Esophagus squamous epithelium (tissue), 5 donors: ENCODE data around the gene MICB. TPM values are rescaled to one million over a fixed set of nuclear protein-coding genes. Genes with fewer than 3 reads are reported as not detected.

Source experiments
- DNase-seq: peaks from one replicate; lab custom pipeline; 2025; lab: John Stamatoyannopoulos, UW
- H3K27ac ChIP-seq, 4 donors: fragments of 200-600 bp; sonication (generic); one replicate each; pipeline ENCODE4 v1.5.1; 2016 to 2019; ENCODE audit warnings: mild to moderate bottlenecking in 1 of 4
- H3K27me3 ChIP-seq, 4 donors: fragments of 200-600 bp; sonication (generic); 1 replicate in 3 of 4; 2 replicates in 1 of 4; pipeline versions ENCODE4 v1.5.1 to v1.6.0; 2017 to 2021; ENCODE audit warnings: antibody characterized with exemption in 1 of 4
- H3K36me3 ChIP-seq, 3 donors: fragments of 200-600 bp; sonication (generic); one replicate each; pipeline ENCODE4 v1.5.1; 2016 to 2019
- H3K4me1 ChIP-seq, 3 donors: fragments of 200-600 bp; sonication (generic); one replicate each; pipeline ENCODE4 v1.5.1; 2017 to 2019
- H3K4me3 ChIP-seq, 4 donors: fragments of 200-600 bp; sonication (generic); 1 replicate in 3 of 4; 2 replicates in 1 of 4; pipeline ENCODE4 v1.5.1; 2016 to 2019; ENCODE audit warnings: mild to moderate bottlenecking in 2 of 4, moderate library complexity in 1 of 4
- H3K9me3 ChIP-seq, 3 donors: fragments of 200-600 bp; sonication (generic); one replicate each; pipeline ENCODE4 v1.5.1; 2016 to 2019
- CTCF ChIP-seq, 6 experiments: fragments of 450-650 bp in 4 of 6; fragments of 200-600 bp in 2 of 6; sonication (generic) in 2 of 6; IDR thresholded peaks; one replicate each; pipeline ENCODE4 v1.5.1; 2016 to 2019; ENCODE audit warnings: antibody characterized with exemption in 6 of 6, mild to moderate bottlenecking in 4 of 6, moderate library complexity in 4 of 6
- POLR2A ChIP-seq, 4 donors: fragments of 450-650 bp; IDR thresholded peaks; one replicate each; pipeline ENCODE4 v1.6.1; 2017; ENCODE audit warnings: antibody characterized with exemption in 4 of 4, mild to moderate bottlenecking in 4 of 4, moderate library complexity in 3 of 4
- WGBS, 2 donors: methylation state at CpG; one replicate each; pipeline ENCODE4 v1.1.5; 2018; 5-methylcytosine and 5-hydroxymethylcytosine counted together
- intact Hi-C: fragments of 100-400 bp; cut with DNase I; formaldehyde crosslinking; loops from one replicate; pipeline ENCODE4 v1.15.0; 2022
- total RNA-seq, 4 donors: library from RNA; depleted of rRNA; stranded (reverse); fragments of >200 nt; gene quantifications; one replicate each; pipeline ENCODE4 v1.1.0, GENCODE V29; 2016
- donor health status: DM: yes; HTN: yes; CAD: no.

The MICB gene
- total RNA-seq, 4 donors from 2014 or later = 0.23 to 2.6 (median 2.1) TPM

DNA sequence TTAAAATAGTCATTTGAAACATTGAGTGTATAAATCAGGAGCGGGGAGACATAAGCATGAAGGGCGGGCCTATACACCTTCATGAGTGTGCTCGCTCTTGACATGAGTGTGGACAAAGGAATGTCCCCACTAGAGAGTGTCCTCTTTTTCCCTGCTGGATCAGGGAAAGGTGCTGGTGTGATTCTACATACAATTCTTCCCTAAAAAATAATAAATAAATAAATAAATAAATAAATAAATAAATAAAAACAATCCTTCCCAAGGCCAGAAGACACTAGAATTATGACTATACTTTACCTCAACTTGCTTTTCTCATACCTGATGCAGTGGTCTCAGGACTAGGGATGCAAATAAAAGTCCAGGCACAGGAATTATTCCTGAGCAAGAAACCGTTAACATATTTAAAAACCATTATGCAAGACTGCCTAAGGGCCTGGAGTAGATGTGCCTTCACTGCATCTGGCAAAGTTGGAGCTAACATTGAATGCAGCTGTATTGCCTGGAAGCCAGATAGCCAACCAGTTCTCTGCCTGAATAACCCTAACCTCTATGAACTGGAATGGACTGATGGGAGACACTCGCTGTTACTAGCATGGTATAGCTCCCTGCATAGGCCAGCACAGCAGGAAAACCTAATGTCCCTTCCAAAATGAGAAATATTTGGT is 37.5 kb upstream of the MICB start:
- H3K4me1 ChIP-seq = peaks cover 8 to 38% (median 19%) of the 10 kb centered on the region in 3 donors
- TF ChIP-seq POLR2A (IDR thresholded peaks at IDR 0.05) (no peak), CTCF (IDR thresholded peaks at IDR 0.05) (no peak)
- no peak overlapping the region for H3K4me3 ChIP-seq
- no peaks in the 10 kb centered on the region for H3K9me3 ChIP-seq
- DNase-seq = no peak
- no peaks in the 10 kb centered on the region for H3K36me3 ChIP-seq
- H3K27me3 ChIP-seq = no peaks in the 10 kb centered on the region
- WGBS, 2 donors = 93 to 96% methylated on average over 5 of the region's 5 CpGs
- intact Hi-C loops = no loop called here
- H3K27ac ChIP-seq = no peak overlapping the region

DNA sequence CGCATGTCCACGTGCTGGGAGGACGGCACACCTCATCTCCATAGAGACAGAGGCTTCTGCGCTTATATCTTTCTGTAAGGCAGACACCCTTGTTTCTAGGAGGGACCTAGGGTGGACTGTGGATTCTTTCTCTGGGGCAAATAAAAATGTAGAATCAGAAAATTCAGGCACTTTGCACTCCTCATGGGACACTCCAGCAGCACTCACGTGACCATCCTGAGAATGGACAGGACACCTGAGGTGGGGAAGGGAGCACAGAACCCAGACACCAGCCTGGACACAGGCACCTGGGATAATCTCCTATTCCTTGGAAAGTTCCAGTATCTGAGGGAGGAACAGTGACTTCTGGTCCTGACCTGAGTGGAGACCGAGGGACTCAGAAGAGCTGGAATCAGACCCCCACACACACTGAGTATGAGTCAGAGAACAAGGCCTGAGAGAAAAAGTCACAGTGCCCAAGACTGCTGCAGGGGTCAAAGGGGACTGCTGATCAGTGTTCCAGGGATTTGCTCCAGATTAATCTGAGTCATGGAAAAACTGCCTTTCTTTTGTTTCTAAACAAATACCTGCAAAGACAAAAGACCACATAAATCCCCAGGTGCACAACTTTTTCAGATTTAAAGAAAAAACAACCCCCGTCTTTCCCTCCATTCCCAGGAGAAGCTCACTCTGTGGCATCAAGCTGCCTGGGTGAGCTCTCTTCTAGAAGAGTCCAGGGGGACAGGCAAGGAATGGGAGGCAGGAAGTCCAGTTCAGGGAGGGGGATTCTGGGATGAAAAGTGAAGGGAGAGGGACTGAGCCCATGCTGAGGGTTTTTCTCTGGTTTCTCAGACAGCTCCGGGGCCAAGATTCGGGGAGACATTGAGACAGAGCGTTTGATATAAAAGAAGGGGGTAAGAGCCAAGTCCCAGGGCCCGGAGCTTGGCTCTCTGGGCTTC is 35.6 kb upstream of the MICB start:
- 47 to 53% methylated on average over 9 to 10 of the region's 11 CpGs for WGBS, 2 donors
- no peaks in the 10 kb centered on the region for H3K27me3 ChIP-seq
- H3K4me1 ChIP-seq = peaks cover 8 to 51% (median 19%) of the 10 kb centered on the region in 3 donors
- H3K9me3 ChIP-seq = no peaks in the 10 kb centered on the region
- intact Hi-C loops = no loop called here
- H3K27ac ChIP-seq = peak overlapping the region; percentile 73 to 89 (median 84)
- H3K4me3 ChIP-seq = peak overlapping the region; percentile 42 to 79 (median 64)
- H3K36me3 ChIP-seq = no peaks in the 10 kb centered on the region
- TF ChIP-seq POLR2A (IDR thresholded peaks at IDR 0.05) (no peak), CTCF (IDR thresholded peaks at IDR 0.05) (no peak)
- DNase-seq = no peak

GRCh38 chr6:31462964-31463870 is 34.7 kb upstream of the MICB start:
- no peaks in the 10 kb centered on the region for H3K27me3 ChIP-seq
- intact Hi-C loops = no loop called here
- TF ChIP-seq POLR2A (IDR thresholded peaks at IDR 0.05) (peak in 2 of 4 donors; percentile 79 to 87), CTCF (IDR thresholded peaks at IDR 0.05) (no peak)
- WGBS, 2 donors = 8 to 14% methylated on average over 13 to 24 of the region's 29 CpGs
- H3K9me3 ChIP-seq = no peaks in the 10 kb centered on the region
- H3K4me3 ChIP-seq = peak overlapping the region; percentile 42 to 79 (median 64)
- peaks cover 8 to 51% (median 19%) of the 10 kb centered on the region in 3 donors for H3K4me1 ChIP-seq
- peak; percentile 30 for DNase-seq
- no peaks in the 10 kb centered on the region for H3K36me3 ChIP-seq
- peak overlapping the region; percentile 73 to 89 (median 84) for H3K27ac ChIP-seq

DNA sequence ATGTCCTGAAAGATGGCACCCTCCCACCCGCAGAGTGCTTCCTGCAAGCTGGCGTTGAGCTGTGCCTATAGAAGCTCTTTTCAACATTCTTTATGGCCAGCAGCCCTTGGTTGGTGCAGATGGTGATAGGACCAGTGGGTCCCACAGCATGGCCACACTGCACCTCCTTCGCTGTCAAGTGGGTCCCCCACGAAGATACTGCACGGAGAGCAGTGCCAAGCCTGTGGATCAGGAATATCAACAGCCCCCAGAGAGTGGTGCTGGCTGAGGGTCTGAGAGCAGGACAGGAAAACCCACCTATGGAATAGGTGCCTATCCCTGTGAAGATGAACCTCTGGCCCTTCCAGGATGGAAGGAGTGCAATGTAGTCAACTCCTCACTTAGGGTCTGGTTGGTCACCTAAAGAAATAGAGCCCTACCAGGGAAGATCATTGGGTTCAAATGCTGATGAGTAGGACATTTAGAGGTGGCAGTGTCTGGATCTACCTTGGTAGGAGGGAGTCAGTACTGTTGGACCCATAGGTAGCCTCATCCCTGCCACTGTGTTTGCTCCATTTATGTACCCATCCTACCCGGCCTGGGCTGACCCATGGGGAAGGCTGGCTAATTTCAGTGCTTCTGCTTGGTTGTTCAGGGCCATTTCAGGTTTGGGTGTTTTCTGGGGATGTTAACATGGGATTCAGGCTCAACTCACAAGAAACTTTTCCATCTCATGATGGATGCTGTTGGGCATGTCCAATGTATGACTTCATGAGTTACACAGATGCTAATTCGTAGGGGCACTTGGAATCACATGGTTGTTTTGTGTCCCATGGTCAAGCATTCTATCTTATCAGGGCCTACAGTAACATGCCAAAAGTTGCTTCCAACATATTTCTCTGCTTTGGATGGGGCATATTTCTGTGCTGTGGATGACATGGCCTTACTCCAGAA is 33.4 kb upstream of the MICB start:
- H3K9me3 ChIP-seq = no peaks in the 10 kb centered on the region
- no peak for TF ChIP-seq CTCF (IDR thresholded peaks at IDR 0.05)
- TF ChIP-seq POLR2A (IDR thresholded peaks at IDR 0.05) = no peak
- H3K27ac ChIP-seq = no peak overlapping the region
- DNase-seq = no peak
- peaks cover 8 to 51% (median 19%) of the 10 kb centered on the region in 3 donors for H3K4me1 ChIP-seq
- H3K4me3 ChIP-seq = peak overlapping the region; percentile 42 to 79 (median 64)
- intact Hi-C loops = no loop called here
- WGBS, 2 donors = 83 to 85% methylated on average over 3 to 6 of the region's 7 CpGs
- H3K27me3 ChIP-seq = no peaks in the 10 kb centered on the region
- no peaks in the 10 kb centered on the region for H3K36me3 ChIP-seq
